ENCODE measurements around the gene UBE2R2. TPM values are rescaled to one million over a fixed set of nuclear protein-coding genes. Genes with fewer than 3 reads are reported as not detected.

The UBE2R2 gene
- total RNA-seq, 1 donor from 2014 or later, result 34.2 TPM

- H3K27me3 ChIP-seq (ENCODE audit: control insufficient read depth, insufficient read depth, low read length), result no peaks in the 10 kb centered on the region
- no peak overlapping the region for H3K4me3 ChIP-seq (ENCODE audit: low read depth, low read length)
- DNase-seq (ENCODE audit: low read depth), result no peak
- TF ChIP-seq, protein P1, sequence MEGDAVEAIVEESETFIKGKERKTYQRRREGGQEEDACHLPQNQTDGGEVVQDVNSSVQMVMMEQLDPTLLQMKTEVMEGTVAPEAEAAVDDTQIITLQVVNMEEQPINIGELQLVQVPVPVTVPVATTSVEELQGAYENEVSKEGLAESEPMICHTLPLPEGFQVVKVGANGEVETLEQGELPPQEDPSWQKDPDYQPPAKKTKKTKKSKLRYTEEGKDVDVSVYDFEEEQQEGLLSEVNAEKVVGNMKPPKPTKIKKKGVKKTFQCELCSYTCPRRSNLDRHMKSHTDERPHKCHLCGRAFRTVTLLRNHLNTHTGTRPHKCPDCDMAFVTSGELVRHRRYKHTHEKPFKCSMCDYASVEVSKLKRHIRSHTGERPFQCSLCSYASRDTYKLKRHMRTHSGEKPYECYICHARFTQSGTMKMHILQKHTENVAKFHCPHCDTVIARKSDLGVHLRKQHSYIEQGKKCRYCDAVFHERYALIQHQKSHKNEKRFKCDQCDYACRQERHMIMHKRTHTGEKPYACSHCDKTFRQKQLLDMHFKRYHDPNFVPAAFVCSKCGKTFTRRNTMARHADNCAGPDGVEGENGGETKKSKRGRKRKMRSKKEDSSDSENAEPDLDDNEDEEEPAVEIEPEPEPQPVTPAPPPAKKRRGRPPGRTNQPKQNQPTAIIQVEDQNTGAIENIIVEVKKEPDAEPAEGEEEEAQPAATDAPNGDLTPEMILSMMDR (IDR thresholded peaks at IDR 0.05; ENCODE audit: insufficient read depth, low read length, poor library complexity, severe bottlenecking), result no peak
- no peaks in the 10 kb centered on the region for H3K36me3 ChIP-seq (ENCODE audit: control insufficient read depth, insufficient read depth, low read length)
These were observed 34.3 kb downstream of the UBE2R2 start for GRCh38 chr9:33851301-33851700.

DNA sequence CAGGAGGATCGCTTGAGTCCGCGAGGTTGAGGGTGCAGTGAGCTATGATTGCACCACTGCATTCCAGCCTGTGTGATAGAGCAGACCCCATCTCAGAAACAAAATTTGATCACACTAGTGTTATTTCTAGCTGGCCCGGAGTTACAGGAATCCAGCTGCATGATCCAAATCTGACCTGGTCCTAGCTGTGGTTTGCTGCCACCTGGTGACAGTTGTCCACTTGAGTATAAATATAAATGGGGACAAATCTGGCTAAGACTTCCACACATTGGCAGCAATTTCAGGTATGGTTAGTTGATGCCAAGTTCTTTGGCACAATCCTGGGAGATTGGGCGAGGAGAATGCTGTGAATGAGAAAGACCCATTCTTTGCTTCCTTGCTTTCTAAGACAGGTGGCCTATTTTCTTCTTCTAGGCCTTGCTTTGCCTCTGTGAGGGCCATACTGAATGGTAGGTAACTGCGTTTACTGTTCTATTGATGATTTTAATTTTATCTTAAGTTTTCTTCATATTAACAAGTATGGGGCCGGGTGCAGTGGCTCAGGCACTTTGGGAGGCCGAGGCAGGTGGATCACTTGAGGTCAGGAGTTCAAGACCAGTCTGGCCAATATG is 35.4 kb downstream of the UBE2R2 start:
- H3K27me3 ChIP-seq (ENCODE audit: control insufficient read depth, insufficient read depth, low read length), result no peaks in the 10 kb centered on the region
- no peak overlapping the region for H3K4me3 ChIP-seq (ENCODE audit: low read depth, low read length)
- H3K36me3 ChIP-seq (ENCODE audit: control insufficient read depth, insufficient read depth, low read length), result no peaks in the 10 kb centered on the region
- DNase-seq (ENCODE audit: low read depth), result no peak
- TF ChIP-seq, protein P1 (IDR thresholded peaks at IDR 0.05; ENCODE audit: insufficient read depth, low read length, poor library complexity, severe bottlenecking), result peak; percentile 49

DNA sequence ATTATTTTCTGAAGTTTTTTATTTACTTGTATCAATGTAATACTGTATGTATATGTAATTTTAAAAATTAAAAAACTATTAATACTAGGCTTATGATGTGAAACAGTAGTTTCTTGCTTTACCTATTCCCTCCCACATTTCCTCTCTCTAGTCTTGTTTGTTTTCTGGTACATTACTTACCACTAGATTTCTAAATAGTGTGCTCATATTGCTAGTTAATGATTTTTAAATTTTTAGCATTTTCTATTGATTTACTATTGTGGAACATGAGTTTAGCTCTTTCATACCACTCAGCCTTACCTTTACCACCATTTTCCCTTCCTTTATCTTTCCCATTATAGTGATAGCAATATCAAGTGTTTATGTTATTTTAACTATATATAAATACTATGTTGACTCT is 39.3 kb downstream of the UBE2R2 start:
- TF ChIP-seq, protein P1 (IDR thresholded peaks at IDR 0.05; ENCODE audit: insufficient read depth, low read length, poor library complexity, severe bottlenecking), result no peak
- Histone ChIP-seq H3K4me3 (ENCODE audit: low read depth, low read length) (no peak overlapping the region), H3K27me3 (ENCODE audit: control insufficient read depth, insufficient read depth, low read length) (no peaks in the 10 kb centered on the region), H3K36me3 (ENCODE audit: control insufficient read depth, insufficient read depth, low read length) (no peaks in the 10 kb centered on the region)
- no peak for DNase-seq (ENCODE audit: low read depth)

- no peak overlapping the region for H3K4me3 ChIP-seq (ENCODE audit: low read depth, low read length)
- TF ChIP-seq, protein P1 (IDR thresholded peaks at IDR 0.05; ENCODE audit: insufficient read depth, low read length, poor library complexity, severe bottlenecking), result no peak
- DNase-seq (ENCODE audit: low read depth), result no peak
- no peaks in the 10 kb centered on the region for H3K27me3 ChIP-seq (ENCODE audit: control insufficient read depth, insufficient read depth, low read length)
- no peaks in the 10 kb centered on the region for H3K36me3 ChIP-seq (ENCODE audit: control insufficient read depth, insufficient read depth, low read length)
These were observed 41.5 kb downstream of the UBE2R2 start for GRCh38 chr9:33858423-33858822.

DNA sequence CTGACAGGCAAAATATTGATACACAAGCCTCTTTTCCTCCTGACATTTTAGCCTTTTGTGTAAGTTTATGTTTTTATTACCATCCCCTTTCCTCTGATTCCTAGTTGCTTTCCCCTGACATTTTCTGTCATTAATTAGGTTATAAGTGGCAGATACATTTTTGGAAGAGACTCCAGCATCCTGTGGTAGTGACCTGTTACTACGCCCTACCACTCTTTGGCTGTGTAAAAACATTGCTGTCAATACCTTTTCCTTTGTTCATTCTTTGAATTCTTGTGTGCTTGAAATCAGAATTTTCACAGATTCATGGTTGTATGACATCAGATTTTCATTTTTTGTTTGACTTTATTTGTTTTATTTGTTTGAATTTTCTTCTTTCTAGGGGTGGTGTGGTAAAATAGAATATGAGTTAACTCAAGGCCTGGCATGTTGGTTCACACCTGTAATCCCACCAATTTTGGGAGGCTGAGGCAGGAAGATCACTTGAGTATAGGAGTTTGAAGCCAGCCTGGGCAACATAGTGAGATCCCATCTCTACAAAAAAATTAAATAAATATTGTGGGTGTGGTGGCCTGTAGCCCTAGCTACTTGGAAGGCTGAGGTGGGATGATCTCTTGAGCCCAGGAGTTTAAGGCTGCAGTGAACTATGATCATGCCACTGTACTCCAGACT is 43.4 kb downstream of the UBE2R2 start:
- Histone ChIP-seq H3K36me3 (ENCODE audit: control insufficient read depth, insufficient read depth, low read length) (no peaks in the 10 kb centered on the region), H3K27me3 (ENCODE audit: control insufficient read depth, insufficient read depth, low read length) (no peaks in the 10 kb centered on the region), H3K4me3 (ENCODE audit: low read depth, low read length) (no peak overlapping the region)
- no peak for DNase-seq (ENCODE audit: low read depth)
- TF ChIP-seq, protein P1 (IDR thresholded peaks at IDR 0.05; ENCODE audit: insufficient read depth, low read length, poor library complexity, severe bottlenecking), result no peak
